ENCODE data around the gene ZNF512B. TPM values are rescaled to one million over a fixed set of nuclear protein-coding genes. Genes with fewer than 3 reads are reported as not detected.

Gene ZNF512B
- total and polyA plus RNA-seq, 12 donors: 3.5 to 39.4 (median 13.9) TPM

DNA sequence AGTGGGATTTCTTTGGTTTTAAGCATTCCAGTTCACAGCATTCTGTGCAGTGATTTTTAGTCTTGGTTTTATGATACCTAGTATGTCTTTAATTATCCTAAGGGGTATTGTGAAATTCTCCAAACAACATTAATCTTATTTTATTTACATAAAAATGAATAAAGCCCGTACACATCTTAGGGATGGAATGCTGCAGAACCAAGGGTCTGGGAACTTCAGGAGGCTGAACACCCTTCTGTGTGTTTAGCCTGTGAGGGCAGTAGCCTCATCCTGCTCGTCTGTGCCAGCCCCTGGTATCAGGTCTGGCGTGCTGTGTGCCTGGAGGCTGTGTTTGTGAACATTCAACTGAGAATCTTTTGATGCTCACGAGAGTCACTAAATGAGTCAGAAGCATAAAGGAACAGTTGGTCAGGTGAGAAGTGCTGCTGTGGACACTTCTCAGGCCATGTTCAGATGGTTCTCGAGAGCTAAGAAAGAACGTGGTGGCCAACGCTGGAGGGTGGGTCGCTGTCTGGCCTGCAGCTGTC is 41.0 kb upstream of the ZNF512B start:
- WGBS, 4 donors: 82 to 96% (median 89%) methylated on average over 5 to 8 of the region's 8 CpGs
- H3K36me3 ChIP-seq (replicated peaks in 1 of 2): peaks cover 0 to 69% of the 10 kb centered on the region in 2 donors

GRCh38 chr20:64009811-64010387 is 40.2 kb upstream of the ZNF512B start:
- Histone ChIP-seq H3K36me3 (replicated peaks in 1 of 2) (peaks cover 0 to 69% of the 10 kb centered on the region in 2 donors), H3K4me3 (no peak overlapping the region), H3K4me1 (replicated peaks in 1 of 2) (peaks cover 5 to 7% of the 10 kb centered on the region in 2 donors), H3K9me3 (replicated peaks in 1 of 3) (no peaks in the 10 kb centered on the region), H3K27me3 (no peaks in the 10 kb centered on the region), H3K27ac (no peak overlapping the region)
- no peak for DNase-seq
- intact Hi-C loops (cut with DNase I): no loop called here
- 88 to 94% (median 91%) methylated on average over 13 of the region's 13 CpGs for WGBS, 4 donors
- TF ChIP-seq CTCF (IDR thresholded peaks at IDR 0.05) (no peak), POLR2A (IDR thresholded peaks at IDR 0.05) (no peak)

More for the DNA sequence above, 41.0 kb upstream of the ZNF512B start:
- H3K27ac ChIP-seq: no peak overlapping the region
- H3K4me1 ChIP-seq (replicated peaks in 1 of 2): peaks cover 0 to under 1% of the 10 kb centered on the region in 2 donors
- intact Hi-C loops (cut with DNase I): no loop called here
- no peaks in the 10 kb centered on the region for H3K27me3 ChIP-seq
- TF ChIP-seq CTCF (IDR thresholded peaks at IDR 0.05) (no peak), POLR2A (IDR thresholded peaks at IDR 0.05) (no peak)
- no peaks in the 10 kb centered on the region for H3K9me3 ChIP-seq (replicated peaks in 1 of 3)
- DNase-seq: no peak
- no peak overlapping the region for H3K4me3 ChIP-seq

DNA sequence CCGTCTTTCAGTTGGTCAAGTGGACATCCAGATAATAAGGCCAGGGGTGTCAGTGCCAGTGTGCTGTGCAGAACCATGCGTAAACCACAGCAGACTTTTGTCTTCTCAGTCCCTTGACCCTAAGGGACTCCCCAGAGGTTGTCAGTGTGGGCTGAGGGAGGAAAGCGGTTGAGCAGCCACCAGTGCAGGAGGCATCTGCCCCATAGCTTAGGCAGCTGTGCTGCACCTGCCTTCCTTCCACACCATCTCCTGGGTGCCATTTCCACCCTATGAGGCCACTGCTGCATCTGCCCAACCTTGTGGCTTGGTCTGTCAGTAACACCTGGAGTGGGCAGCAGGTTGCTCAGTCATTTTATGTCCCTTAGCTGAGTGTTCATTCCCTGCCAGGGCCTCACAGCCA is 37.2 kb upstream of the ZNF512B start:
- WGBS, 4 donors: 96 to 100% (median 99%) methylated on average over 3 of the region's 3 CpGs; no CpG with 5 or more reads in 1 of the 4 donors
- intact Hi-C loops (cut with DNase I): no loop called here

GRCh38 chr20:64006490-64006889 is 36.8 kb upstream of the ZNF512B start:
- 84 to 95% (median 91%) methylated on average over 5 to 10 of the region's 10 CpGs for WGBS, 4 donors
- TF ChIP-seq CTCF (IDR thresholded peaks at IDR 0.05): no peak
- TF ChIP-seq POLR2A (IDR thresholded peaks at IDR 0.05): no peak
- no peaks in the 10 kb centered on the region for H3K9me3 ChIP-seq (replicated peaks in 1 of 3)
- peaks cover 0 to 83% of the 10 kb centered on the region in 2 donors for H3K36me3 ChIP-seq (replicated peaks in 1 of 2)
- no peak for DNase-seq
- no peak overlapping the region for H3K27ac ChIP-seq
- no peak overlapping the region for H3K4me3 ChIP-seq
- intact Hi-C loops (cut with DNase I): no loop called here
- H3K27me3 ChIP-seq: no peaks in the 10 kb centered on the region
- peaks cover 6 to 12% of the 10 kb centered on the region in 2 donors for H3K4me1 ChIP-seq (replicated peaks in 1 of 2)

More for the DNA sequence above, 37.2 kb upstream of the ZNF512B start:
- no peak overlapping the region for H3K4me3 ChIP-seq
- no peak overlapping the region for H3K27ac ChIP-seq
- TF ChIP-seq POLR2A (IDR thresholded peaks at IDR 0.05) (no peak), CTCF (IDR thresholded peaks at IDR 0.05) (no peak)
- no peaks in the 10 kb centered on the region for H3K27me3 ChIP-seq
- H3K9me3 ChIP-seq (replicated peaks in 1 of 3): no peaks in the 10 kb centered on the region
- no peak for DNase-seq
- H3K4me1 ChIP-seq (replicated peaks in 1 of 2): peaks cover 6 to 12% of the 10 kb centered on the region in 2 donors
- peaks cover 0 to 82% of the 10 kb centered on the region in 2 donors for H3K36me3 ChIP-seq (replicated peaks in 1 of 2)
